H1 (cell line): ENCODE data around the gene SLC35E3. TPM values are rescaled to one million over a fixed set of nuclear protein-coding genes. Genes with fewer than 3 reads are reported as not detected.

Experiments used
- CBX5 ChIP-seq: fragments of 300-800, 300-1000 bp; sonication (generic); IDR thresholded peaks from 2 replicates; pipeline ENCODE4 v1.7.1; 2016; ENCODE audit warnings: antibody characterized with exemption, low read length, low read depth
- RBBP5 ChIP-seq: IDR thresholded peaks from 2 replicates; pipeline ENCODE4 v1.7.1; 2012; ENCODE audit warnings: low read depth, mild to moderate bottlenecking, inconsistent platforms, low read length, moderate library complexity, borderline replicate concordance
- polyA plus RNA-seq, 7 experiments: library from polyadenylated mRNA; depleted of rRNA in 3 of 7; stranded (reverse) in 5 of 7; unstranded in 2 of 7; fragments of >200 nt in 5 of 7; fragments of 200-250 nt in 2 of 7; gene quantifications; 1 replicate in 5 of 7; 2 replicates in 1 of 7; 4 replicates in 1 of 7; pipeline versions ENCODE4 v1.2.1 to v1.2.3, GENCODE V29; 2011 to 2013; ENCODE audit warnings: missing spikeins in 2 of 7, mixed read lengths in 2 of 7
- total RNA-seq: library from RNA; stranded (reverse); fragmentation: NEBNext Ultra II Directional; extraction: Animal tissue kit (Norgen Biotek cat#: 25700); gene quantifications from 2 replicates; pipeline ENCODE4 v1.2.1, GENCODE V29; 2021

Gene SLC35E3
- total and polyA plus RNA-seq, 2 of the 8 experiments (the other 6 are each of a cell fraction or from before 2014, with no cell fraction given) = 10.0 to 10.9 TPM

DNA sequence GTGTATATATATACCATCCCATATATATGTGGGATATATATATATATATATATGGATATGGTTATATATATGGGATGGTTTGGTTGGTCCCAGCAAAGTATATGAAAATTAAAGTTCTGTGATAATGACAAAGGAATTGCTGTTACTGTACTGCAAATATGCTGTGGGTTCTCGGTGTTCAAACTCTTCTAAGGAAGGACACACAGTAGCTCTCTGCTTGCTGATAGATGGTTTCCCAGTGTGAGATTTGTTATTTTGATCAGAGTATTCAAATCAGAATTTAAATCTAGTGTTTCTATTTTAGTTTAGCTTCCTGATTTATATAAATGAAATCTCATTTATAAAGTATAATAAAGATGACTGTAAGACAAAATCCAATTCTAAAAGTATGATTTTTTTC lies 19.7 kb downstream of the SLC35E3 start (continued):
- TF ChIP-seq RBBP5 = no peak
- TF ChIP-seq CBX5 = no peak
